Neural progenitor cell (in vitro differentiated cells): ENCODE data around the gene TEAD3. TPM values are rescaled to one million over a fixed set of nuclear protein-coding genes. Genes with fewer than 3 reads are reported as not detected.

Source experiments
- DNase-seq: peaks from one replicate; pipeline ENCODE4 v3.0.0-alpha.2; 2016; ENCODE audit warnings: low spot score
- H2AFZ ChIP-seq: fragments of 200-600 bp; sonication (generic); replicated peaks from 2 replicates; pipeline ENCODE4 v1.6.1; 2016; ENCODE audit warnings: antibody characterized with exemption
- H3F3A ChIP-seq: fragments of 200-600 bp; sonication (generic); 2 replicates; pipeline ENCODE4 v1.6.1; 2016; ENCODE audit warnings: antibody characterized with exemption, low read depth
- H3K27ac ChIP-seq: fragments of 200-600 bp; sonication (generic); 2 replicates; pipeline ENCODE4 v1.5.1; 2016; ENCODE audit warnings: mild to moderate bottlenecking
- H3K27me3 ChIP-seq: fragments of 200-600 bp; sonication (generic); 2 replicates; pipeline ENCODE4 v1.6.1; 2016; ENCODE audit warnings: mild to moderate bottlenecking, moderate library complexity
- H3K36me3 ChIP-seq: fragments of 200-600 bp; sonication (generic); 2 replicates; pipeline ENCODE4 v1.5.1; 2016
- H3K4me1 ChIP-seq: fragments of 200-600 bp; sonication (generic); 2 replicates; pipeline ENCODE4 v1.6.1; 2016; ENCODE audit warnings: mixed run types
- H3K4me2 ChIP-seq: fragments of 200-600 bp; sonication (generic); 2 replicates; pipeline ENCODE4 v1.6.1; 2016
- H3K4me3 ChIP-seq: fragments of 200-600 bp; sonication (generic); 2 replicates; pipeline ENCODE4 v1.5.1; 2016
- H3K79me2 ChIP-seq: fragments of 200-600 bp; sonication (generic); 2 replicates; pipeline ENCODE4 v1.6.1; 2016; ENCODE audit warnings: low read depth
- H3K9ac ChIP-seq: fragments of 200-600 bp; sonication (generic); 2 replicates; pipeline ENCODE4 v1.6.1; 2016
- H3K9me3 ChIP-seq: fragments of 200-600 bp; sonication (generic); 2 replicates; pipeline ENCODE4 v1.5.1; 2016; ENCODE audit warnings: low read depth
- H4K20me1 ChIP-seq: fragments of 200-600 bp; sonication (generic); 2 replicates; pipeline ENCODE4 v1.6.1; 2016; ENCODE audit warnings: low read depth
- H3K27ac Mint-ChIP-seq: 3 replicates; pipeline ENCODE4 v1.8.0; 2021; ENCODE audit warnings: mixed read lengths
- H3K27me3 Mint-ChIP-seq: 2 replicates; pipeline ENCODE4 v1.8.0; 2022; ENCODE audit warnings: low read depth, mild to moderate bottlenecking, inconsistent platforms, moderate library complexity, mixed read lengths; ENCODE audit not compliant: insufficient read depth
- H3K36me3 Mint-ChIP-seq: 3 replicates; pipeline ENCODE4 v1.8.0; 2021; ENCODE audit warnings: mixed read lengths
- H3K4me1 Mint-ChIP-seq: 3 replicates; pipeline ENCODE4 v1.8.0; 2021; ENCODE audit warnings: mixed read lengths
- H3K4me3 Mint-ChIP-seq: 3 replicates; pipeline ENCODE4 v1.8.0; 2021; ENCODE audit warnings: mild to moderate bottlenecking, moderate library complexity, mixed read lengths
- H3K9me3 Mint-ChIP-seq: 3 replicates; pipeline ENCODE4 v1.8.0; 2020; ENCODE audit warnings: mixed read lengths
- CTCF ChIP-seq: fragments of 200-600 bp; sonication (generic); IDR thresholded peaks from 2 replicates; pipeline ENCODE4 v1.5.1; 2017; ENCODE audit warnings: antibody characterized with exemption, mild to moderate bottlenecking
- EZH2 ChIP-seq: fragments of 200-600 bp; sonication (generic); IDR thresholded peaks from 2 replicates; pipeline ENCODE4 v1.6.1; 2017; ENCODE audit warnings: antibody characterized with exemption, mild to moderate bottlenecking, moderate library complexity
- EZH2phosphoT487 ChIP-seq: fragments of 200-600 bp; sonication (generic); IDR thresholded peaks from 2 replicates; pipeline ENCODE4 v1.6.1; 2017; ENCODE audit warnings: antibody characterized with exemption
- total RNA-seq: library from RNA; depleted of rRNA; stranded (reverse); fragments of >200 nt; gene quantifications from 2 replicates; pipeline ENCODE4 v1.2.3, GENCODE V29; 2015; ENCODE audit warnings: low replicate concordance

TEAD3 gene
- total RNA-seq, 1 donor from 2014 or later = 9.7 TPM

- Mint-ChIP-seq H3K27me3 (peaks cover 17% of the 10 kb centered on the region), H3K9me3 (no peaks in the 10 kb centered on the region), H3K36me3 (peaks cover under 1% of the 10 kb centered on the region), H3K27ac (peak overlapping the region; percentile 3), H3K4me3 (peak overlapping the region; percentile 69), H3K4me1 (peaks cover 56% of the 10 kb centered on the region)
- Histone ChIP-seq H4K20me1 (peaks cover 64% of the 10 kb centered on the region), H3K27me3 (peaks cover 10% of the 10 kb centered on the region), H3K9me3 (no peaks in the 10 kb centered on the region), H3K79me2 (peaks cover 55% of the 10 kb centered on the region), H3K36me3 (no peaks in the 10 kb centered on the region), H3K4me1 (peaks cover 68% of the 10 kb centered on the region), H3K27ac (no peak overlapping the region), H3K9ac (no peak overlapping the region), H3F3A (peaks cover 38% of the 10 kb centered on the region), H2AFZ (no peak overlapping the region), H3K4me3 (no peak overlapping the region), H3K4me2 (no peak overlapping the region)
- DNase-seq = no peak
- no peak for TF ChIP-seq CTCF
- no peak for TF ChIP-seq EZH2phosphoT487
- TF ChIP-seq EZH2 = no peak
Measured at GRCh38 chr6:35493307-35493983, 3.4 kb downstream of the TEAD3 start.

DNA sequence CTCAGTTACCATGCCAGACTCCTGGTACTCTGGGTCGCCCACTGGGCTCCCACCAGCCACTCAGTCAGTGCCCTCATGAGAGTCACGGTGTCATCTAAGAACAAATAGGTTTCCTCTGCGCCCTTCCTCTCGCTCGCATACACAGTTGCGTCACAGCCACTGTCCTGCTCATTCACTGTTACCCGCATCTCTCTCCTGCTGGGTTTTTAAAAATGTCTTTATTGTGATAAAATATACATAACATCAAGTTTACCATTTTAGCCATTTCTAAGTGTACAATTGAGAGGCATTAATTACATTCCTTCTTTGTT lies 4.0 kb downstream of the TEAD3 start:
- Histone ChIP-seq H3K27ac (no peak overlapping the region), H3K4me1 (peaks cover 68% of the 10 kb centered on the region), H3K9ac (no peak overlapping the region), H3K9me3 (no peaks in the 10 kb centered on the region), H3K4me3 (no peak overlapping the region), H3K27me3 (peaks cover 4% of the 10 kb centered on the region), H4K20me1 (peaks cover 64% of the 10 kb centered on the region), H3K79me2 (peaks cover 55% of the 10 kb centered on the region), H2AFZ (no peak overlapping the region), H3K36me3 (no peaks in the 10 kb centered on the region), H3K4me2 (peak overlapping the region; percentile 75), H3F3A (peaks cover 39% of the 10 kb centered on the region)
- Mint-ChIP-seq H3K27ac (peak overlapping the region; percentile 27), H3K9me3 (no peaks in the 10 kb centered on the region), H3K27me3 (peaks cover 12% of the 10 kb centered on the region), H3K4me1 (peaks cover 58% of the 10 kb centered on the region), H3K36me3 (no peaks in the 10 kb centered on the region), H3K4me3 (peak overlapping the region; percentile 69)
- TF ChIP-seq CTCF = no peak
- TF ChIP-seq EZH2phosphoT487 = no peak
- TF ChIP-seq EZH2 = no peak
- DNase-seq = no peak

- peak overlapping the region; percentile 27 for H3K27ac Mint-ChIP-seq
- peaks cover 63% of the 10 kb centered on the region for H3K4me1 Mint-ChIP-seq
- peak overlapping the region; percentile 69 for H3K4me3 Mint-ChIP-seq
- Histone ChIP-seq H3K27ac (no peak overlapping the region), H2AFZ (no peak overlapping the region), H3K4me3 (no peak overlapping the region), H3K4me1 (peaks cover 70% of the 10 kb centered on the region), H3K79me2 (peaks cover 55% of the 10 kb centered on the region), H3F3A (peaks cover 43% of the 10 kb centered on the region), H3K4me2 (peak overlapping the region; percentile 75), H3K9ac (no peak overlapping the region), H3K9me3 (no peaks in the 10 kb centered on the region), H3K27me3 (no peaks in the 10 kb centered on the region), H4K20me1 (peaks cover 68% of the 10 kb centered on the region), H3K36me3 (no peaks in the 10 kb centered on the region)
- H3K36me3 Mint-ChIP-seq = no peaks in the 10 kb centered on the region
- TF ChIP-seq CTCF (no peak), EZH2phosphoT487 (no peak), EZH2 (no peak)
- H3K27me3 Mint-ChIP-seq = peaks cover 12% of the 10 kb centered on the region
- H3K9me3 Mint-ChIP-seq = no peaks in the 10 kb centered on the region
- DNase-seq = no peak
Measured at GRCh38 chr6:35492258-35492973, 4.5 kb downstream of the TEAD3 start.
